Activated CD8-positive, alpha-beta memory T cell treated with anti-CD3 and anti-CD28 coated beads, Interleukin-2, amount 10 ng/mL, durations not matched to agents 7 days and 5 days (primary cell): Measurements from ENCODE around the gene HNRNPR. TPM values are rescaled to one million over a fixed set of nuclear protein-coding genes. Genes with fewer than 3 reads are reported as not detected.
"Not testable (repeated sequence)": the region's sequence is repeated elsewhere in the genome, so short reads cannot be mapped to it uniquely, and the experiment has no call there.

Experiments used
- ATAC-seq: fragments of 150-1000 bp; cut with Tn5 transposase; one replicate; pipeline ENCODE4 v1.10.0; 2021; ENCODE audit warnings: moderate library complexity
- CTCF ChIA-PET: fragments of 350-600 bp; sonication (Branson Sonifier 250); formaldehyde crosslinking; loops from one replicate; lab custom pipeline; 2021; ENCODE audit warnings: antibody characterized with exemption; lab: Charles Lee
- DNase-seq: peaks from one replicate; pipeline ENCODE4 v3.0.0-alpha.2; 2020
- H3K27ac Mint-ChIP-seq: one replicate; pipeline ENCODE4 v1.8.0; 2021; ENCODE audit warnings: mild to moderate bottlenecking, mixed read lengths
- H3K27me3 Mint-ChIP-seq: one replicate; pipeline ENCODE4 v1.8.0; 2021; ENCODE audit warnings: mixed read lengths
- H3K36me3 Mint-ChIP-seq: one replicate; pipeline ENCODE4 v1.8.0; 2021; ENCODE audit warnings: mild to moderate bottlenecking, mixed read lengths
- H3K4me1 Mint-ChIP-seq: one replicate; pipeline ENCODE4 v1.8.0; 2021; ENCODE audit warnings: mixed read lengths
- H3K4me3 Mint-ChIP-seq: one replicate; pipeline ENCODE4 v1.8.0; 2021; ENCODE audit warnings: mild to moderate bottlenecking, moderate library complexity, mixed read lengths
- H3K9me3 Mint-ChIP-seq: one replicate; pipeline ENCODE4 v1.8.0; 2022; ENCODE audit warnings: low read depth, mixed read lengths
- total RNA-seq, 2 experiments: library from RNA; stranded (reverse); gene quantifications; one replicate each; pipeline ENCODE4 v1.2.3, GENCODE V29; 2021

HNRNPR gene
- total RNA-seq, 2 experiments from 2014 or later, result 220 to 222 TPM

- DNase-seq (no peak), ATAC-seq (no peak)
- H3K9me3 Mint-ChIP-seq, result no peaks in the 10 kb centered on the region
- H3K27me3 Mint-ChIP-seq, result no peaks in the 10 kb centered on the region
- H3K4me1 Mint-ChIP-seq, result no peaks in the 10 kb centered on the region
- H3K27ac Mint-ChIP-seq, result no peak overlapping the region
- no peak overlapping the region for H3K4me3 Mint-ChIP-seq
- CTCF ChIA-PET, result no interaction called here
- peaks cover 30% of the 10 kb centered on the region for H3K36me3 Mint-ChIP-seq
Measured at GRCh38 chr1:23286401-23286800, 57.7 kb downstream of the HNRNPR start.

- H3K27ac Mint-ChIP-seq, result no peak overlapping the region
- no peaks in the 10 kb centered on the region for H3K9me3 Mint-ChIP-seq
- no peak overlapping the region for H3K4me3 Mint-ChIP-seq
- ATAC-seq (no peak), DNase-seq (no peak)
- H3K4me1 Mint-ChIP-seq, result no peaks in the 10 kb centered on the region
- H3K27me3 Mint-ChIP-seq, result no peaks in the 10 kb centered on the region
- CTCF ChIA-PET, result no interaction called here
- H3K36me3 Mint-ChIP-seq, result peaks cover 45% of the 10 kb centered on the region
Measured at GRCh38 chr1:23283667-23284602, 60.1 kb downstream of the HNRNPR start.

- CTCF ChIA-PET, result no interaction called here
- no peaks in the 10 kb centered on the region for H3K27me3 Mint-ChIP-seq
- H3K27ac Mint-ChIP-seq, result no peak overlapping the region
- no peaks in the 10 kb centered on the region for H3K9me3 Mint-ChIP-seq
- H3K4me3 Mint-ChIP-seq, result no peak overlapping the region
- DNase-seq (no peak), ATAC-seq (no peak)
- no peaks in the 10 kb centered on the region for H3K4me1 Mint-ChIP-seq
- H3K36me3 Mint-ChIP-seq, result peaks cover 42% of the 10 kb centered on the region
Measured at GRCh38 chr1:23282957-23283356, 61.1 kb downstream of the HNRNPR start.

GRCh38 chr1:23278717-23279116 lies 65.4 kb downstream of the HNRNPR start:
- CTCF ChIA-PET, result interaction anchor here (1.1 to 1.2 kb wide), 2 partner anchors 94 to 121 kb away, joined by 3 to 4 read pairs; no protein-coding TSS in a partner anchor
- Mint-ChIP-seq H3K4me3 (no peak overlapping the region), H3K4me1 (no peaks in the 10 kb centered on the region), H3K36me3 (peaks cover 30% of the 10 kb centered on the region), H3K27ac (no peak overlapping the region), H3K27me3 (peaks cover 21% of the 10 kb centered on the region), H3K9me3 (no peaks in the 10 kb centered on the region)
- ATAC-seq (no peak), DNase-seq (no peak)

GRCh38 chr1:23276531-23276930 lies 67.6 kb downstream of the HNRNPR start:
- H3K9me3 Mint-ChIP-seq, result no peaks in the 10 kb centered on the region
- H3K4me1 Mint-ChIP-seq, result no peaks in the 10 kb centered on the region
- CTCF ChIA-PET, result no interaction called here
- H3K27ac Mint-ChIP-seq, result no peak overlapping the region
- no peak for DNase-seq
- peaks cover 18% of the 10 kb centered on the region for H3K36me3 Mint-ChIP-seq
- H3K27me3 Mint-ChIP-seq, result peaks cover 26% of the 10 kb centered on the region
- no peak overlapping the region for H3K4me3 Mint-ChIP-seq
- ATAC-seq, result no peak

- CTCF ChIA-PET, result no interaction called here
- no peak for ATAC-seq
- no peak for DNase-seq
- Mint-ChIP-seq H3K9me3 (no peaks in the 10 kb centered on the region), H3K36me3 (peaks cover under 1% of the 10 kb centered on the region), H3K27me3 (peaks cover 28% of the 10 kb centered on the region), H3K4me1 (no peaks in the 10 kb centered on the region), H3K4me3 (no peak overlapping the region), H3K27ac (no peak overlapping the region)
Measured at GRCh38 chr1:23274134-23274505, 70.0 kb downstream of the HNRNPR start.

GRCh38 chr1:23273450-23274133 lies 70.5 kb downstream of the HNRNPR start:
- no peaks in the 10 kb centered on the region for H3K4me1 Mint-ChIP-seq
- H3K27ac Mint-ChIP-seq, result no peak overlapping the region
- H3K9me3 Mint-ChIP-seq, result no peaks in the 10 kb centered on the region

GRCh38 chr1:23263380-23263887 lies 80.7 kb downstream of the HNRNPR start:
- Mint-ChIP-seq H3K4me1 (no peaks in the 10 kb centered on the region), H3K36me3 (no peaks in the 10 kb centered on the region), H3K4me3 (no peak overlapping the region), H3K27me3 (peaks cover 4% of the 10 kb centered on the region), H3K27ac (no peak overlapping the region), H3K9me3 (no peaks in the 10 kb centered on the region)
- CTCF ChIA-PET, result no interaction called here
- no peak for ATAC-seq
- no peak for DNase-seq

More at GRCh38 chr1:23273450-23274133, 70.5 kb downstream of the HNRNPR start:
- DNase-seq, result no peak
- CTCF ChIA-PET, result no interaction called here
- H3K4me3 Mint-ChIP-seq, result no peak overlapping the region
- peaks cover 28% of the 10 kb centered on the region for H3K27me3 Mint-ChIP-seq
- ATAC-seq, result no peak
- no peaks in the 10 kb centered on the region for H3K36me3 Mint-ChIP-seq

GRCh38 chr1:23258082-23258481 lies 86.0 kb downstream of the HNRNPR start:
- ATAC-seq, CTCF ChIA-PET, H3K36me3 Mint-ChIP-seq, H3K27ac Mint-ChIP-seq, H3K9me3 Mint-ChIP-seq, DNase-seq, H3K27me3 Mint-ChIP-seq, H3K4me1 Mint-ChIP-seq, H3K4me3 Mint-ChIP-seq: not testable (repeated sequence)

GRCh38 chr1:23257371-23257770 lies 86.7 kb downstream of the HNRNPR start:
- not testable (repeated sequence) for DNase-seq

More at GRCh38 chr1:23257371-23257770, 86.7 kb downstream of the HNRNPR start:
- ATAC-seq, H3K4me3 Mint-ChIP-seq, H3K27me3 Mint-ChIP-seq, H3K4me1 Mint-ChIP-seq, CTCF ChIA-PET, H3K27ac Mint-ChIP-seq, H3K9me3 Mint-ChIP-seq, H3K36me3 Mint-ChIP-seq: not testable (repeated sequence)

Other genes with a start within 250 kb of the HNRNPR start
- gene LUZP1, start 175.4 kb downstream of the HNRNPR start, total RNA-seq, result 10 to 100 TPM; 19.5 to 20.4 TPM
- gene HTR1D, start 126.8 kb downstream of the HNRNPR start, total RNA-seq, result not detected
- gene ZNF436, start 25.6 kb upstream of the HNRNPR start, total RNA-seq, result 1 to 10 TPM; 5.3 to 6.6 TPM
- 1 to 10 TPM in 1 of 2 experiments, under 1 TPM in 1; 0.26 to 1.3 TPM for gene TCEA3, start 80.5 kb upstream of the HNRNPR start, total RNA-seq
- gene ASAP3, start 139.9 kb upstream of the HNRNPR start, total RNA-seq, result under 1 TPM in 1 of 2 experiments, not detected in 1; 0.35 TPM
- 100 to 1,000 TPM in 1 of 2 experiments, 10 to 100 TPM in 1; 77.4 to 103 TPM for gene E2F2, start 186.9 kb upstream of the HNRNPR start, total RNA-seq
- 10 to 100 TPM; 14.4 to 34.2 TPM for gene ID3, start 215.2 kb upstream of the HNRNPR start, total RNA-seq